Measurements from ENCODE around the gene C2CD2.

The C2CD2 gene

GRCh38 chr21:41890355-41890754, 63.5 kb downstream of the C2CD2 start:
- Mint-ChIP-seq H3K9me3 (no peaks in the 10 kb centered on the region), H3K4me1 (peaks cover 6% of the 10 kb centered on the region), H3K27me3 (no peaks in the 10 kb centered on the region), H3K4me3 (no peak overlapping the region), H3K27ac (no peak overlapping the region), H3K36me3 (ENCODE audit: low read depth) (peaks cover 4% of the 10 kb centered on the region)
- no peak for DNase-seq
- no peak for ATAC-seq

GRCh38 chr21:41888749-41889376, 65.0 kb downstream of the C2CD2 start:
- no peaks in the 10 kb centered on the region for H3K9me3 Mint-ChIP-seq
- peaks cover 4% of the 10 kb centered on the region for H3K4me1 Mint-ChIP-seq
- no peaks in the 10 kb centered on the region for H3K27me3 Mint-ChIP-seq
- ATAC-seq (no peak), DNase-seq (no peak)
- H3K4me3 Mint-ChIP-seq, result no peak overlapping the region
- peaks cover 2% of the 10 kb centered on the region for H3K36me3 Mint-ChIP-seq (ENCODE audit: low read depth)
- H3K27ac Mint-ChIP-seq, result no peak overlapping the region

- ATAC-seq, result no peak
- no peaks in the 10 kb centered on the region for H3K27me3 Mint-ChIP-seq
- H3K4me1 Mint-ChIP-seq, result peaks cover 4% of the 10 kb centered on the region
Measured at GRCh38 chr21:41887667-41888066, 66.2 kb downstream of the C2CD2 start.

GRCh38 chr21:41886328-41886727, 67.5 kb downstream of the C2CD2 start:
- Mint-ChIP-seq H3K27me3 (no peaks in the 10 kb centered on the region), H3K9me3 (no peaks in the 10 kb centered on the region), H3K36me3 (ENCODE audit: low read depth) (peaks cover 2% of the 10 kb centered on the region), H3K4me3 (no peak overlapping the region), H3K4me1 (peaks cover 4% of the 10 kb centered on the region), H3K27ac (no peak overlapping the region)
- ATAC-seq (no peak), DNase-seq (no peak)

More at GRCh38 chr21:41887667-41888066, 66.2 kb downstream of the C2CD2 start:
- Mint-ChIP-seq H3K4me3 (no peak overlapping the region), H3K9me3 (no peaks in the 10 kb centered on the region), H3K27ac (no peak overlapping the region), H3K36me3 (ENCODE audit: low read depth) (peaks cover 2% of the 10 kb centered on the region)
- no peak for DNase-seq

GRCh38 chr21:41885341-41886024, 68.3 kb downstream of the C2CD2 start:
- ATAC-seq (no peak), DNase-seq (no peak)
- no peaks in the 10 kb centered on the region for H3K9me3 Mint-ChIP-seq
- H3K27me3 Mint-ChIP-seq, result no peaks in the 10 kb centered on the region
- no peak overlapping the region for H3K27ac Mint-ChIP-seq
- no peak overlapping the region for H3K4me3 Mint-ChIP-seq
- peaks cover 5% of the 10 kb centered on the region for H3K4me1 Mint-ChIP-seq
- peaks cover 2% of the 10 kb centered on the region for H3K36me3 Mint-ChIP-seq (ENCODE audit: low read depth)

- no peak overlapping the region for H3K27ac Mint-ChIP-seq
- H3K4me1 Mint-ChIP-seq, result peaks cover 13% of the 10 kb centered on the region
- H3K36me3 Mint-ChIP-seq (ENCODE audit: low read depth), result peaks cover 2% of the 10 kb centered on the region
- no peak overlapping the region for H3K4me3 Mint-ChIP-seq
- H3K27me3 Mint-ChIP-seq, result no peaks in the 10 kb centered on the region
- ATAC-seq (no peak), DNase-seq (no peak)
- no peaks in the 10 kb centered on the region for H3K9me3 Mint-ChIP-seq
Measured at GRCh38 chr21:41884501-41885030, 69.3 kb downstream of the C2CD2 start.

- H3K9me3 Mint-ChIP-seq, result no peaks in the 10 kb centered on the region
- no peaks in the 10 kb centered on the region for H3K27me3 Mint-ChIP-seq
- peaks cover 13% of the 10 kb centered on the region for H3K4me1 Mint-ChIP-seq
- no peak overlapping the region for H3K4me3 Mint-ChIP-seq
- no peak for ATAC-seq
- no peak overlapping the region for H3K27ac Mint-ChIP-seq
- peaks cover 2% of the 10 kb centered on the region for H3K36me3 Mint-ChIP-seq (ENCODE audit: low read depth)
- DNase-seq, result no peak
Measured at GRCh38 chr21:41883582-41883981, 70.2 kb downstream of the C2CD2 start.

GRCh38 chr21:41881051-41881450, 72.8 kb downstream of the C2CD2 start:
- peaks cover 3% of the 10 kb centered on the region for H3K36me3 Mint-ChIP-seq (ENCODE audit: low read depth)
- no peaks in the 10 kb centered on the region for H3K27me3 Mint-ChIP-seq
- H3K4me1 Mint-ChIP-seq, result peaks cover 32% of the 10 kb centered on the region
- DNase-seq (no peak), ATAC-seq (no peak)
- peak overlapping the region; percentile 65 for H3K27ac Mint-ChIP-seq
- H3K9me3 Mint-ChIP-seq, result no peaks in the 10 kb centered on the region
- peak overlapping the region; percentile 35 for H3K4me3 Mint-ChIP-seq

GRCh38 chr21:41880153-41880552, 73.7 kb downstream of the C2CD2 start:
- Mint-ChIP-seq H3K27ac (peak overlapping the region; percentile 93), H3K27me3 (no peaks in the 10 kb centered on the region), H3K9me3 (no peaks in the 10 kb centered on the region), H3K4me3 (peak overlapping the region; percentile 82), H3K36me3 (ENCODE audit: low read depth) (peaks cover 3% of the 10 kb centered on the region), H3K4me1 (peaks cover 29% of the 10 kb centered on the region)
- ATAC-seq (no peak), DNase-seq (peak; percentile 12)

GRCh38 chr21:41879190-41879998, 74.4 kb downstream of the C2CD2 start, which contains the start of gene PRDM15:
Gene PRDM15 (minus strand): TSS chr21:41879344. CDS start chr21:41860363, 18,981 bp downstream.
- Mint-ChIP-seq H3K36me3 (ENCODE audit: low read depth) (peaks cover 3% of the 10 kb centered on the region), H3K27me3 (no peaks in the 10 kb centered on the region), H3K9me3 (no peaks in the 10 kb centered on the region), H3K4me3 (peak within 1 kb of the TSS; percentile 89), H3K27ac (peak within 1 kb of the TSS; percentile 93), H3K4me1 (peaks cover 29% of the 10 kb centered on the region)
- peak; percentile 88 for DNase-seq
- ATAC-seq, result peak; percentile 82

GRCh38 chr21:41878831-41879189, 75.0 kb downstream of the C2CD2 start:
- DNase-seq, result peak; percentile 79
- peak overlapping the region; percentile 56 for H3K27ac Mint-ChIP-seq
- peak overlapping the region; percentile 82 for H3K4me3 Mint-ChIP-seq
- H3K9me3 Mint-ChIP-seq, result no peaks in the 10 kb centered on the region
- peaks cover 5% of the 10 kb centered on the region for H3K36me3 Mint-ChIP-seq (ENCODE audit: low read depth)
- H3K4me1 Mint-ChIP-seq, result peaks cover 31% of the 10 kb centered on the region
- peak; percentile 42 for ATAC-seq
- no peaks in the 10 kb centered on the region for H3K27me3 Mint-ChIP-seq

- Mint-ChIP-seq H3K27me3 (no peaks in the 10 kb centered on the region), H3K27ac (peak overlapping the region; percentile 92), H3K4me3 (peak overlapping the region; percentile 89), H3K9me3 (no peaks in the 10 kb centered on the region), H3K36me3 (ENCODE audit: low read depth) (peaks cover 7% of the 10 kb centered on the region), H3K4me1 (peaks cover 31% of the 10 kb centered on the region)
- DNase-seq (peak; percentile 38), ATAC-seq (peak; percentile 20)
Measured at GRCh38 chr21:41877901-41878830, 75.7 kb downstream of the C2CD2 start.

GRCh38 chr21:41876928-41877652, 76.7 kb downstream of the C2CD2 start:
- H3K4me1 Mint-ChIP-seq, result peaks cover 31% of the 10 kb centered on the region
- no peaks in the 10 kb centered on the region for H3K9me3 Mint-ChIP-seq
- H3K27ac Mint-ChIP-seq, result peak overlapping the region; percentile 92
- peaks cover 7% of the 10 kb centered on the region for H3K36me3 Mint-ChIP-seq (ENCODE audit: low read depth)
- no peaks in the 10 kb centered on the region for H3K27me3 Mint-ChIP-seq
- H3K4me3 Mint-ChIP-seq, result peak overlapping the region; percentile 89
- ATAC-seq (no peak), DNase-seq (no peak)

Measured in activated naive CD8-positive, alpha-beta T cell treated with anti-CD3 and anti-CD28 coated beads, Interleukin-2, amount 50 U/mL, for 24 hours (primary cell).